K562 (cell line): ENCODE data around the gene MED19. TPM values are rescaled to one million over a fixed set of nuclear protein-coding genes. Genes with fewer than 3 reads are reported as not detected.

Experiments used
- ARNT ChIP-seq, 2 experiments: fragments of 450-650 bp; IDR thresholded peaks; 2 replicates each; pipeline ENCODE4 v1.6.1; 2016; ENCODE audit warnings: mild to moderate bottlenecking in 1 of 2
- COPS2 ChIP-seq: fragments of 450-650 bp; conservative IDR thresholded peaks from 2 replicates; pipeline ENCODE4 v1.6.1; 2016; ENCODE audit warnings: mild to moderate bottlenecking, moderate library complexity
- HDAC3 ChIP-seq: fragments of 450-650 bp; IDR thresholded peaks from 2 replicates; pipeline ENCODE4 v1.6.1; 2018; ENCODE audit warnings: borderline replicate concordance, mild to moderate bottlenecking, moderate library complexity; ENCODE audit not compliant: partially characterized antibody
- LEF1 ChIP-seq: fragments of 450-650 bp; IDR thresholded peaks from 2 replicates; pipeline ENCODE4 v1.6.1; 2016; ENCODE audit warnings: mild to moderate bottlenecking
- MIER1 ChIP-seq: fragments of 450-650 bp; IDR thresholded peaks from 2 replicates; pipeline ENCODE4 v1.6.1; 2016; ENCODE audit warnings: antibody characterized with exemption, mild to moderate bottlenecking, low read depth
- NFIX ChIP-seq: fragments of 250-450 bp; sonication (Bioruptor Pico); IDR thresholded peaks from 2 replicates; pipeline ENCODE4 v1.4.0; 2020; ENCODE audit warnings: low read depth, mild to moderate bottlenecking, moderate library complexity
- SMARCA4 ChIP-seq: fragments of 450-650 bp; IDR thresholded peaks from 2 replicates; pipeline ENCODE4 v1.6.1; 2016
- SRSF3 ChIP-seq: fragments of 200-400 bp; formaldehyde crosslinking; IDR thresholded peaks from 2 replicates; pipeline ENCODE4 v1.6.1; 2016; ENCODE audit warnings: mild to moderate bottlenecking, low read length, moderate library complexity; ENCODE audit not compliant: insufficient read depth
- TEAD4 ChIP-seq, 2 experiments: sonication (generic) in 1 of 2; formaldehyde crosslinking in 1 of 2; IDR thresholded peaks; 2 replicates each; pipeline versions ENCODE4 v1.6.1 to v1.8.0; 2012 to 2022; ENCODE audit warnings: borderline replicate concordance in 1 of 2, inconsistent platforms in 1 of 2, low read length in 1 of 2, mild to moderate bottlenecking in 1 of 2, missing genetic modification reagents in 1 of 2
- ZNF146 ChIP-seq: IDR thresholded peaks from one replicate; pipeline ENCODE4 v1.6.1; 2018; ENCODE audit warnings: missing compliant biosample characterization; ENCODE audit not compliant: unreplicated experiment
- polyA plus RNA-seq, 8 experiments: library from polyadenylated mRNA; depleted of rRNA in 4 of 8; stranded (reverse) in 5 of 8; unstranded in 3 of 8; fragments of >200 nt; fragmentation: Nextera tagmentation in 2 of 8; fragmentation: Illumina TruSeq in 1 of 8; extraction: Ambion mirVana in 2 of 8; extraction: Trizol in 1 of 8; gene quantifications; 2 replicates each; pipeline versions ENCODE4 v1.2.1 to v1.2.3, GENCODE V29; 2011 to 2014; ENCODE audit warnings: inconsistent platforms in 1 of 8, missing spikeins in 1 of 8
- total RNA-seq, 7 experiments: library from RNA; depleted of rRNA in 6 of 7; stranded (reverse); fragments of >200 nt in 6 of 7; fragmentation: Illumina TruSeq in 2 of 7; extraction: Trizol in 2 of 7; gene quantifications; 2 replicates each; pipeline versions ENCODE4 v1.2.1 to v1.2.3, GENCODE V29; 2011 to 2021; ENCODE audit warnings: low replicate concordance in 1 of 7
- TF ChIP-seq, protein P1 (sequence below): fragments of 450-650 bp; IDR thresholded peaks from 2 replicates; pipeline ENCODE4 v1.6.1; 2014; ENCODE audit warnings: low read depth, mild to moderate bottlenecking, moderate library complexity, borderline replicate concordance
- TF ChIP-seq, protein P2 (sequence below): fragments of 250-450 bp; sonication (Bioruptor Pico); IDR thresholded peaks from 2 replicates; pipeline ENCODE4 v1.5.0; 2022; ENCODE audit warnings: mild to moderate bottlenecking
- TF ChIP-seq, protein P3 (sequence below), 2 experiments: fragments of 200-800 bp in 1 of 2; sonication (Bioruptor generic) in 1 of 2; sonication (generic) in 1 of 2; formaldehyde crosslinking in 1 of 2; IDR thresholded peaks in 1 of 2; conservative IDR thresholded peaks in 1 of 2; 2 replicates each; pipeline versions ENCODE4 v1.5.0 to v1.6.1; 2016 to 2020; ENCODE audit warnings: missing compliant biosample characterization in 1 of 2, missing genetic modification characterization in 1 of 2, missing genetic modification reagents in 1 of 2
- TF ChIP-seq, protein P4 (sequence below): sonication (generic); IDR thresholded peaks from 2 replicates; pipeline ENCODE4 v1.6.1; 2016
- TF ChIP-seq, protein P5 (sequence below), 2 experiments: fragments of 450-650 bp; IDR thresholded peaks; 2 replicates each; pipeline ENCODE4 v1.6.1; 2018; ENCODE audit warnings: mild to moderate bottlenecking in 2 of 2, low read depth in 1 of 2; ENCODE audit not compliant: partially characterized antibody in 2 of 2

MED19 gene
- total and polyA plus RNA-seq, 9 of the 15 experiments (the other 6 are each of a cell fraction or from before 2014, with no cell fraction given), result 7.3 to 23.5 (median 15.0) TPM

DNA sequence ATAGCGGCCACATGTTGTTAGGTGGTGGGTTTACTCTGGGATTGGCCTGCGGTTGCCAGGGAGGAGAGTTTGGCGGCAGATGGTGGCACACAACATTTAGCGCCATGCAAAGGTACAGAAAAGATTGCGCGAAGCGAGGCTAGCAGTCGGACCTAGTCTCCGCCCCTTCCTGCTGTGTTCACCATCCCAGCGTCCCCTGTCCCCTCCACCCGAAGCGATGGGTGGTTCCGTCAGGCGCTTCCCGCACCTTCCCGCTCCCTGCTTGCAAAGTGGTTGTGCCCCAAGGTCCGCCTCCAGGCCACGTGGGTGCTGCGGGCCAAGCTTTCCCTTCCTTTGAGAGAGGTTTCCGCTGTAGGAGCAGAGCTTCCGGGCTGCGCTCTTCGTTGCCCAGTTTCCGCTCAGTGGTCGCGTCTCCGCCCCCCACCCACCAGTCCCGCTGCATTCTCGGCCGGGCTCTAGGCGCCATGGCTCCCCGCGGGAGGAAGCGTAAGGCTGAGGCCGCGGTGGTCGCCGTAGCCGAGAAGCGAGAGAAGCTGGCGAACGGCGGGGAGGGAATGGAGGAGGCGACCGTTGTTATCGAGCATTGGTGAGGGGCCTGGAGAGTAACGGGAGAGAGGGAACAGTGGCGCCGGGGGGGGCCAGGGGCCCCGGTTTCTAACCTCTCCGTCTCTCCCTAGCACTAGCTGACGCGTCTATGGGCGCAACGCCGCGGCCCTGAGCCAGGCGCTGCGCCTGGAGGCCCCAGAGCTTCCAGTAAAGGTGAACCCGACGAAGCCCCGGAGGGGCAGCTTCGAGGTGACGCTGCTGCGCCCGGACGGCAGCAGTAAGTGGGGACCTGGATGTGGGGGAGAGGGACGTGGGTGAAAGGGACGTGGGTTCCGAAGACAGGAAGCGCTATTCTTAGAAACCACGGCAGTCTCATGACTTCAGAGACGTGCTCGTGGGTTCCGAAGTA is 29.4 kb upstream of the MED19 start, which contains the start of gene SELENOH (continued):
- TF ChIP-seq, protein P1, sequence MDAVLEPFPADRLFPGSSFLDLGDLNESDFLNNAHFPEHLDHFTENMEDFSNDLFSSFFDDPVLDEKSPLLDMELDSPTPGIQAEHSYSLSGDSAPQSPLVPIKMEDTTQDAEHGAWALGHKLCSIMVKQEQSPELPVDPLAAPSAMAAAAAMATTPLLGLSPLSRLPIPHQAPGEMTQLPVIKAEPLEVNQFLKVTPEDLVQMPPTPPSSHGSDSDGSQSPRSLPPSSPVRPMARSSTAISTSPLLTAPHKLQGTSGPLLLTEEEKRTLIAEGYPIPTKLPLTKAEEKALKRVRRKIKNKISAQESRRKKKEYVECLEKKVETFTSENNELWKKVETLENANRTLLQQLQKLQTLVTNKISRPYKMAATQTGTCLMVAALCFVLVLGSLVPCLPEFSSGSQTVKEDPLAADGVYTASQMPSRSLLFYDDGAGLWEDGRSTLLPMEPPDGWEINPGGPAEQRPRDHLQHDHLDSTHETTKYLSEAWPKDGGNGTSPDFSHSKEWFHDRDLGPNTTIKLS, result peak; percentile 90
- no peak for TF ChIP-seq COPS2
- TF ChIP-seq, protein P2, sequence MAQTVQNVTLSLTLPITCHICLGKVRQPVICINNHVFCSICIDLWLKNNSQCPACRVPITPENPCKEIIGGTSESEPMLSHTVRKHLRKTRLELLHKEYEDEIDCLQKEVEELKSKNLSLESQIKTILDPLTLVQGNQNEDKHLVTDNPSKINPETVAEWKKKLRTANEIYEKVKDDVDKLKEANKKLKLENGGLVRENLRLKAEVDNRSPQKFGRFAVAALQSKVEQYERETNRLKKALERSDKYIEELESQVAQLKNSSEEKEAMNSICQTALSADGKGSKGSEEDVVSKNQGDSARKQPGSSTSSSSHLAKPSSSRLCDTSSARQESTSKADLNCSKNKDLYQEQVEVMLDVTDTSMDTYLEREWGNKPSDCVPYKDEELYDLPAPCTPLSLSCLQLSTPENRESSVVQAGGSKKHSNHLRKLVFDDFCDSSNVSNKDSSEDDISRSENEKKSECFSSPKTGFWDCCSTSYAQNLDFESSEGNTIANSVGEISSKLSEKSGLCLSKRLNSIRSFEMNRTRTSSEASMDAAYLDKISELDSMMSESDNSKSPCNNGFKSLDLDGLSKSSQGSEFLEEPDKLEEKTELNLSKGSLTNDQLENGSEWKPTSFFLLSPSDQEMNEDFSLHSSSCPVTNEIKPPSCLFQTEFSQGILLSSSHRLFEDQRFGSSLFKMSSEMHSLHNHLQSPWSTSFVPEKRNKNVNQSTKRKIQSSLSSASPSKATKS, result no peak
- TF ChIP-seq TEAD4 (IDR thresholded peaks at IDR 0.05; ENCODE audit: low read length), result peak; percentile 70
- no peak for TF ChIP-seq TEAD4 (CRISPR knock-in tag; IDR thresholded peaks at IDR 0.05; ENCODE audit: borderline replicate concordance)
- peak; percentile 37 for TF ChIP-seq HDAC3
- TF ChIP-seq, protein P3, sequence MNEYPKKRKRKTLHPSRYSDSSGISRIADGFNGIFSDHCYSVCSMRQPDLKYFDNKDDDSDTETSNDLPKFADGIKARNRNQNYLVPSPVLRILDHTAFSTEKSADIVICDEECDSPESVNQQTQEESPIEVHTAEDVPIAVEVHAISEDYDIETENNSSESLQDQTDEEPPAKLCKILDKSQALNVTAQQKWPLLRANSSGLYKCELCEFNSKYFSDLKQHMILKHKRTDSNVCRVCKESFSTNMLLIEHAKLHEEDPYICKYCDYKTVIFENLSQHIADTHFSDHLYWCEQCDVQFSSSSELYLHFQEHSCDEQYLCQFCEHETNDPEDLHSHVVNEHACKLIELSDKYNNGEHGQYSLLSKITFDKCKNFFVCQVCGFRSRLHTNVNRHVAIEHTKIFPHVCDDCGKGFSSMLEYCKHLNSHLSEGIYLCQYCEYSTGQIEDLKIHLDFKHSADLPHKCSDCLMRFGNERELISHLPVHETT (CRISPR knock-in tag; conservative IDR thresholded peaks at IDR 0.05 in 1 of 2, IDR thresholded peaks at IDR 0.05 in 1 of 2), result peak in 1 of 2 experiments; percentile 92; a peak in 2 of 4 replicates
- TF ChIP-seq, protein P4, sequence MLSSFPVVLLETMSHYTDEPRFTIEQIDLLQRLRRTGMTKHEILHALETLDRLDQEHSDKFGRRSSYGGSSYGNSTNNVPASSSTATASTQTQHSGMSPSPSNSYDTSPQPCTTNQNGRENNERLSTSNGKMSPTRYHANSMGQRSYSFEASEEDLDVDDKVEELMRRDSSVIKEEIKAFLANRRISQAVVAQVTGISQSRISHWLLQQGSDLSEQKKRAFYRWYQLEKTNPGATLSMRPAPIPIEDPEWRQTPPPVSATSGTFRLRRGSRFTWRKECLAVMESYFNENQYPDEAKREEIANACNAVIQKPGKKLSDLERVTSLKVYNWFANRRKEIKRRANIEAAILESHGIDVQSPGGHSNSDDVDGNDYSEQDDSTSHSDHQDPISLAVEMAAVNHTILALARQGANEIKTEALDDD, result peak; percentile 81
- no peak; the same call in 1 of the 2 replicates for TF ChIP-seq MIER1
- peak; percentile 59; the same call in 1 of the 2 replicates for TF ChIP-seq LEF1
- peak; percentile 63 to 76; a peak in 2 of 4 replicates for TF ChIP-seq ARNT (IDR thresholded peaks at IDR 0.05)
- TF ChIP-seq SRSF3, result no peak
- no peak for TF ChIP-seq NFIX (CRISPR knock-in tag)
- TF ChIP-seq ZNF146, result peak; percentile 9
- no peak for TF ChIP-seq SMARCA4
- TF ChIP-seq, protein P5, sequence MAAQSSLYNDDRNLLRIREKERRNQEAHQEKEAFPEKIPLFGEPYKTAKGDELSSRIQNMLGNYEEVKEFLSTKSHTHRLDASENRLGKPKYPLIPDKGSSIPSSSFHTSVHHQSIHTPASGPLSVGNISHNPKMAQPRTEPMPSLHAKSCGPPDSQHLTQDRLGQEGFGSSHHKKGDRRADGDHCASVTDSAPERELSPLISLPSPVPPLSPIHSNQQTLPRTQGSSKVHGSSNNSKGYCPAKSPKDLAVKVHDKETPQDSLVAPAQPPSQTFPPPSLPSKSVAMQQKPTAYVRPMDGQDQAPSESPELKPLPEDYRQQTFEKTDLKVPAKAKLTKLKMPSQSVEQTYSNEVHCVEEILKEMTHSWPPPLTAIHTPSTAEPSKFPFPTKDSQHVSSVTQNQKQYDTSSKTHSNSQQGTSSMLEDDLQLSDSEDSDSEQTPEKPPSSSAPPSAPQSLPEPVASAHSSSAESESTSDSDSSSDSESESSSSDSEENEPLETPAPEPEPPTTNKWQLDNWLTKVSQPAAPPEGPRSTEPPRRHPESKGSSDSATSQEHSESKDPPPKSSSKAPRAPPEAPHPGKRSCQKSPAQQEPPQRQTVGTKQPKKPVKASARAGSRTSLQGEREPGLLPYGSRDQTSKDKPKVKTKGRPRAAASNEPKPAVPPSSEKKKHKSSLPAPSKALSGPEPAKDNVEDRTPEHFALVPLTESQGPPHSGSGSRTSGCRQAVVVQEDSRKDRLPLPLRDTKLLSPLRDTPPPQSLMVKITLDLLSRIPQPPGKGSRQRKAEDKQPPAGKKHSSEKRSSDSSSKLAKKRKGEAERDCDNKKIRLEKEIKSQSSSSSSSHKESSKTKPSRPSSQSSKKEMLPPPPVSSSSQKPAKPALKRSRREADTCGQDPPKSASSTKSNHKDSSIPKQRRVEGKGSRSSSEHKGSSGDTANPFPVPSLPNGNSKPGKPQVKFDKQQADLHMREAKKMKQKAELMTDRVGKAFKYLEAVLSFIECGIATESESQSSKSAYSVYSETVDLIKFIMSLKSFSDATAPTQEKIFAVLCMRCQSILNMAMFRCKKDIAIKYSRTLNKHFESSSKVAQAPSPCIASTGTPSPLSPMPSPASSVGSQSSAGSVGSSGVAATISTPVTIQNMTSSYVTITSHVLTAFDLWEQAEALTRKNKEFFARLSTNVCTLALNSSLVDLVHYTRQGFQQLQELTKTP (IDR thresholded peaks at IDR 0.05; ENCODE audit: low read depth in 1 of 2, partially characterized antibody in 2 of 2), result peak in 1 of 2 experiments; percentile 76
